Measurements from ENCODE around the gene SMAP2. TPM values are rescaled to one million over a fixed set of nuclear protein-coding genes. Genes with fewer than 3 reads are reported as not detected.

Gene SMAP2
- total RNA-seq, 1 experiment from 2014 or later = 8.2 TPM

- Histone ChIP-seq H3T11ph (ENCODE audit: low read length) (no peak overlapping the region), H3K14ac (ENCODE audit: insufficient read depth, low read length) (no peak overlapping the region), H2BK20ac (ENCODE audit: low read depth, low read length, poor library complexity, severe bottlenecking) (no peak overlapping the region), H3K23ac (ENCODE audit: insufficient read length, low read depth, low read length) (no peak overlapping the region), H4K8ac (replicated peaks; ENCODE audit: insufficient read length, low read depth, low read length) (no peak overlapping the region), H3K4me1 (ENCODE audit: insufficient read depth, low read length) (no peaks in the 10 kb centered on the region), H3K23me2 (ENCODE audit: insufficient read length, low read depth, low read length, poor library complexity, severe bottlenecking) (no peaks in the 10 kb centered on the region), H3K79me1 (ENCODE audit: insufficient read depth, low read depth, low read length, poor library complexity, severe bottlenecking) (no peaks in the 10 kb centered on the region), H3K56ac (ENCODE audit: insufficient read length, low read depth, low read length) (no peak overlapping the region), H3K27me3 (ENCODE audit: insufficient read depth, low read length) (no peaks in the 10 kb centered on the region), H2BK15ac (ENCODE audit: low read depth, low read length) (no peak overlapping the region), H3K27ac (ENCODE audit: insufficient read length, low read depth, low read length) (no peak overlapping the region), H2BK12ac (ENCODE audit: insufficient read length, low read depth, low read length) (no peak overlapping the region), H4K91ac (ENCODE audit: insufficient read length, low read depth, low read length) (no peak overlapping the region), H3K79me2 (ENCODE audit: insufficient read depth, low read length) (no peaks in the 10 kb centered on the region), H3K4ac (ENCODE audit: low read depth, low read length) (no peak overlapping the region), H3K9ac (ENCODE audit: extremely low read depth, insufficient read length, low read length) (no peak overlapping the region), H3K9me3 (ENCODE audit: control insufficient read depth, low read depth, low read length) (peaks cover 89% of the 10 kb centered on the region), H2BK120ac (ENCODE audit: low read depth, low read length, poor library complexity, severe bottlenecking) (no peak overlapping the region), H4K5ac (ENCODE audit: insufficient read length, low read depth, low read length) (no peak overlapping the region), H2BK5ac (ENCODE audit: insufficient read length, low read length) (no peak overlapping the region), H3K18ac (ENCODE audit: insufficient read length, low read depth, low read length) (no peak overlapping the region), H3K4me2 (ENCODE audit: insufficient read depth, insufficient read length, low read length) (no peak overlapping the region), H4K20me1 (ENCODE audit: control insufficient read depth, insufficient read depth, insufficient read length) (no peaks in the 10 kb centered on the region), H2AK5ac (ENCODE audit: insufficient read length, low read length) (no peak overlapping the region), H2AFZ (ENCODE audit: low read length) (no peak overlapping the region)
- peaks cover 86 to 98% (median 96%) of the 10 kb centered on the region in 3 experiments for H3K36me3 Mint-ChIP-seq (ENCODE audit: insufficient read depth in 1 of 3, low read depth in 3 of 3)
- no peak overlapping the region for H3K27ac Mint-ChIP-seq
- no CpG with 5 or more reads among the region's 3 CpGs for WGBS (ENCODE audit: extremely low coverage, insufficient read length, low lambda C conversion rate)
- TF ChIP-seq, protein P1, sequence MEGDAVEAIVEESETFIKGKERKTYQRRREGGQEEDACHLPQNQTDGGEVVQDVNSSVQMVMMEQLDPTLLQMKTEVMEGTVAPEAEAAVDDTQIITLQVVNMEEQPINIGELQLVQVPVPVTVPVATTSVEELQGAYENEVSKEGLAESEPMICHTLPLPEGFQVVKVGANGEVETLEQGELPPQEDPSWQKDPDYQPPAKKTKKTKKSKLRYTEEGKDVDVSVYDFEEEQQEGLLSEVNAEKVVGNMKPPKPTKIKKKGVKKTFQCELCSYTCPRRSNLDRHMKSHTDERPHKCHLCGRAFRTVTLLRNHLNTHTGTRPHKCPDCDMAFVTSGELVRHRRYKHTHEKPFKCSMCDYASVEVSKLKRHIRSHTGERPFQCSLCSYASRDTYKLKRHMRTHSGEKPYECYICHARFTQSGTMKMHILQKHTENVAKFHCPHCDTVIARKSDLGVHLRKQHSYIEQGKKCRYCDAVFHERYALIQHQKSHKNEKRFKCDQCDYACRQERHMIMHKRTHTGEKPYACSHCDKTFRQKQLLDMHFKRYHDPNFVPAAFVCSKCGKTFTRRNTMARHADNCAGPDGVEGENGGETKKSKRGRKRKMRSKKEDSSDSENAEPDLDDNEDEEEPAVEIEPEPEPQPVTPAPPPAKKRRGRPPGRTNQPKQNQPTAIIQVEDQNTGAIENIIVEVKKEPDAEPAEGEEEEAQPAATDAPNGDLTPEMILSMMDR (conservative IDR thresholded peaks at IDR 0.05) = no peak
- H3K4me3 Mint-ChIP-seq = no peak overlapping the region
- H3K4me1 Mint-ChIP-seq = no peaks in the 10 kb centered on the region
- no peak for DNase-seq
- H3K9me3 Mint-ChIP-seq = peaks cover 95 to 96% of the 10 kb centered on the region in 2 experiments
- peaks cover 8% of the 10 kb centered on the region for H3K27me3 Mint-ChIP-seq (ENCODE audit: low read depth)
Measured at GRCh38 chr1:40462956-40463590, 89.5 kb downstream of the SMAP2 start.

Measured in H9 (cell line).